T-helper 1 cell treated with Interleukin-12 subunit alpha and Interleukin-12 subunit beta and Interleukin-4 antibody, amounts not matched to agents 30 μg/mL and 1 μg/mL, for 36 hours (primary cell): Measurements from ENCODE around the gene LRRC8A.
A peak's percentile ranks its signal among the peaks of the same experiment; 100 is the strongest.

Experiments
- H3K27ac Mint-ChIP-seq: one replicate; pipeline ENCODE4 v1.8.0; 2021; ENCODE audit warnings: mild to moderate bottlenecking, mixed read lengths
- H3K27me3 Mint-ChIP-seq: one replicate; pipeline ENCODE4 v1.8.0; 2021; ENCODE audit warnings: low read depth, mixed read lengths
- H3K36me3 Mint-ChIP-seq: one replicate; pipeline ENCODE4 v1.8.0; 2021; ENCODE audit warnings: low read depth, mixed read lengths
- H3K4me1 Mint-ChIP-seq: one replicate; pipeline ENCODE4 v1.8.0; 2021; ENCODE audit warnings: low read depth, mixed read lengths
- H3K4me3 Mint-ChIP-seq: one replicate; pipeline ENCODE4 v1.8.0; 2021; ENCODE audit warnings: mild to moderate bottlenecking, moderate library complexity, mixed read lengths
- H3K9me3 Mint-ChIP-seq: one replicate; pipeline ENCODE4 v1.8.0; 2021; ENCODE audit warnings: mixed read lengths

The LRRC8A gene

DNA sequence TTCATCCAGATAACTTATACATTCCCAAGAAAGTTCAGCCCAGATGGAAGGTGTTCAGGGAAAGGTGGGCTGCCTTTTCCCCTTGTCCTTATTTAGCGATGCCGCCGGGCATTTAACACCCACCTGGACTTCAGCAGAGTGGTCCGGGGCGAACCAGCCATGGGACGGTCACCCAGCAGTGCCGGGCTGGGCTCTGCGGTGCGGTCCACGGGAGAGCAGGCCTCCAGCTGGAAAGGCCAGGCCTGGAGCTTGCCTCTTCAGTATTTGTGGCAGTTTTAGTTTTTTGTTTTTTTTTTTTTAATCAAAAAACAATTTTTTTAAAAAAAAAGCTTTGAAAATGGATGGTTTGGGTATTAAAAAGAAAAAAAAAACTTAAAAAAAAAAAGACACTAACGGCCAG, 34.8 kb downstream of the LRRC8A start:
- peaks cover 36% of the 10 kb centered on the region for H3K36me3 Mint-ChIP-seq
- peaks cover 21% of the 10 kb centered on the region for H3K4me1 Mint-ChIP-seq
- no peak overlapping the region for H3K27ac Mint-ChIP-seq
- no peaks in the 10 kb centered on the region for H3K27me3 Mint-ChIP-seq
- no peaks in the 10 kb centered on the region for H3K9me3 Mint-ChIP-seq
- no peak overlapping the region for H3K4me3 Mint-ChIP-seq

DNA sequence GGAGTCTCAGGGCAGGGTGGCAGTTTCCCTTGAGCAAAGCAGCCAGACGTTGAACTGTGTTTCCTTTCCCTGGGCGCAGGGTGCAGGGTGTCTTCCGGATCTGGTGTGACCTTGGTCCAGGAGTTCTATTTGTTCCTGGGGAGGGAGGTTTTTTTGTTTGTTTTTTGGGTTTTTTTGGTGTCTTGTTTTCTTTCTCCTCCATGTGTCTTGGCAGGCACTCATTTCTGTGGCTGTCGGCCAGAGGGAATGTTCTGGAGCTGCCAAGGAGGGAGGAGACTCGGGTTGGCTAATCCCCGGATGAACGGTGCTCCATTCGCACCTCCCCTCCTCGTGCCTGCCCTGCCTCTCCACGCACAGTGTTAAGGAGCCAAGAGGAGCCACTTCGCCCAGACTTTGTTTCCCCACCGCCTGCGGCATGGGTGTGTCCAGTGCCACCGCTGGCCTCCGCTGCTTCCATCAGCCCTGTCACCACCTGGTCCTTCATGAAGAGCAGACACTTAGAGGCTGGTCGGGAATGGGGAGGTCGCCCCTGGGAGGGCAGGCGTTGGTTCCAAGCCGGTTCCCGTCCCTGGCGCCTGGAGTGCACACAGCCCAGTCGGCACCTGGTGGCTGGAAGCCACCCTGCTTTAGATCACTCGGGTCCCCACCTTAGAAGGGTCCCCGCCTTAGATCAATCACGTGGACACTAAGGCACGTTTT, 35.4 kb downstream of the LRRC8A start:
- no peak overlapping the region for H3K27ac Mint-ChIP-seq
- H3K9me3 Mint-ChIP-seq, result no peaks in the 10 kb centered on the region
- peaks cover 34% of the 10 kb centered on the region for H3K36me3 Mint-ChIP-seq
- H3K27me3 Mint-ChIP-seq, result no peaks in the 10 kb centered on the region
- peaks cover 16% of the 10 kb centered on the region for H3K4me1 Mint-ChIP-seq
- H3K4me3 Mint-ChIP-seq, result no peak overlapping the region

DNA sequence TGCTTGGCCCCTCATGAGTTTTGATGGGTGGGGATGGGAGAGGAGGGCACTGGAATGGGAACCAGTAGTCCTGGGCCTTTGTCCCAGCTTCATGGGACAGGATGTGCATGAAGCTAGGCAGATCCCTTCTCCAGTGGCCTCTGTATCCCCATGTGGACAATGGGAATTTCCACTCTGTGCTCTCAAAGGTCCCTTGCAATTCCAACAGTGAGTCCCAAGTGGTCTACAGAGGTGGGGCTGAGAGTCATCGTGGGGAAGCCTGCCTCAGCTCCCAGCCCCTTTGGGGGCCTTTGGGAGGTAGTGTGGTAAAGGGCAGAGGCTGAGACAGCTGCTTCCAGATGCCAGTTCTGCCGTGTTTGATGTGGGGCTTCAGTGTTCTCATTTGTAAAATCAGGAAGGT, 37.0 kb downstream of the LRRC8A start:
- Mint-ChIP-seq H3K4me3 (no peak overlapping the region), H3K27me3 (no peaks in the 10 kb centered on the region), H3K4me1 (peaks cover 7% of the 10 kb centered on the region), H3K9me3 (no peaks in the 10 kb centered on the region), H3K36me3 (peaks cover 25% of the 10 kb centered on the region), H3K27ac (peak overlapping the region; percentile 26)

DNA sequence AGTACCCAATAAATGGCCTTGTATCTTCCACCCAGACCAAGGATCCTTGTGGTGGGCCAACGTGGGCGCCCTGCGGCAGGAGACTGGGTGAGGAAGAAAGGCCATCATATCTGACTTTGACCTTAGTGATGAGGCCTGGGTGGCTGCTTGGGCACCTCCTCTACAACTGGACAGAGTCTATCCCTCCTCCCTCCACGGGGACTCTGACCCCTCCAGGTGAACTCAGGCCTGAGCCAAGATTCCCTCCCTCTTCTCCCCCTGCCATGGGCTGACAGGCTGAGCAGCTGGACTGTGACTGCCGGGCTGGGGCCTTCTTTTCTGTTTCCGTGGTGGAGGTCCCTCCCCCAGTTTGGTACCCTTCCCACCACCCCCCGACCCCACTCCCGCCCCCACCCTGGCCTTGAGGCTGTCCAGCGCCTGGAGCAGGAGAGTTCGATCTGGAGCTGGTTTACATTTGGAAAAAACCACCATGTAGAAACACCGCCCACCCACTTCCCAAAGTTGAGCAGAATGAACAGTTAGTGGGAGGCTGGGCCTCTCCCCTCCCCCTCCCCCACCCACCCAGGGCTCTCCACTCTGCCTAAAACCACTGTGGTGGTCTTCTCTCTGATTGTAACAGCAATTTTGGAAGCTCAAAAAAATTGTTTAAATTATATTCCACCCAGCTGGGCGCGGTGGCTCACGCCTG, 37.6 kb downstream of the LRRC8A start:
- Mint-ChIP-seq H3K4me1 (peaks cover 7% of the 10 kb centered on the region), H3K4me3 (no peak overlapping the region), H3K36me3 (peaks cover 23% of the 10 kb centered on the region)

DNA sequence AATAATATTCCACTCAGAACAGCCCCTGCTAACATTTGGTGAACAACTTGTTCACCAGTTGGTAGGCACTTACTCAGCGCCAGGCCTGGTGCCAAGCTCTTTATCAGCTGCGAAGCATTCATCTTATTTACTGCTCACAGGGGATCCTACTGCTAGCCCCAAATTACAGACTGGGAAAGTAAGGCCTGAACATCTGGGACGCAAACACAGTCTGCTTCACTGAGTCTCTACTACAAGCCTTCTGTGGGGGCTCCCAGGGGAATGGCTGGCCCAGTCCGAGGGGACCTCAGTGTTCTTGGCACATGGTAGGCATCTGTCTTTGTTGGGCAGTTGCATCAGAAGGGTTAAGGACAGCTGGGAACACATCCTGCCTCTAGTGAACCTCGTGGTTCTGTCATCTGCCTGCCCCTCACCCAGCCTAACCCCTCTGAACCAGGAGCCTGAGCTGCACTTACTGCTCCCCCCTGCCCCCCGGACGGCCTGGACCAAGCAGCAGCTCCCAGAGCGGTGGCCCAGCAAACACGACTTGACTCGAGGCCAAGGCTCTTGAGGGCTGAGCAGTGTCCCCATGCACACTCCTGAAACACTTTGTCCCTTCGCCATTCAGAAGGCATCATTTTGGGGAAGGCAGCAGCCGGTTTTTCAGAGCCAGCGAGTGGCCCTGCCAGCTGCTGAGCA, 38.6 kb downstream of the LRRC8A start, which contains the start of gene PHYHD1:
Gene PHYHD1 (plus strand): TSS at position 602 of the 678 bp plus-strand sequence. CDS start 1,342 bp downstream, outside the sequence.
- Mint-ChIP-seq H3K27ac (no peak within 1 kb of the TSS), H3K9me3 (no peaks in the 10 kb centered on the region), H3K4me3 (no peak within 1 kb of the TSS), H3K4me1 (peaks cover 7% of the 10 kb centered on the region), H3K36me3 (peaks cover 22% of the 10 kb centered on the region), H3K27me3 (no peaks in the 10 kb centered on the region)

More for the DNA sequence above, 37.6 kb downstream of the LRRC8A start:
- no peaks in the 10 kb centered on the region for H3K9me3 Mint-ChIP-seq
- H3K27me3 Mint-ChIP-seq, result no peaks in the 10 kb centered on the region
- no peak overlapping the region for H3K27ac Mint-ChIP-seq

DNA sequence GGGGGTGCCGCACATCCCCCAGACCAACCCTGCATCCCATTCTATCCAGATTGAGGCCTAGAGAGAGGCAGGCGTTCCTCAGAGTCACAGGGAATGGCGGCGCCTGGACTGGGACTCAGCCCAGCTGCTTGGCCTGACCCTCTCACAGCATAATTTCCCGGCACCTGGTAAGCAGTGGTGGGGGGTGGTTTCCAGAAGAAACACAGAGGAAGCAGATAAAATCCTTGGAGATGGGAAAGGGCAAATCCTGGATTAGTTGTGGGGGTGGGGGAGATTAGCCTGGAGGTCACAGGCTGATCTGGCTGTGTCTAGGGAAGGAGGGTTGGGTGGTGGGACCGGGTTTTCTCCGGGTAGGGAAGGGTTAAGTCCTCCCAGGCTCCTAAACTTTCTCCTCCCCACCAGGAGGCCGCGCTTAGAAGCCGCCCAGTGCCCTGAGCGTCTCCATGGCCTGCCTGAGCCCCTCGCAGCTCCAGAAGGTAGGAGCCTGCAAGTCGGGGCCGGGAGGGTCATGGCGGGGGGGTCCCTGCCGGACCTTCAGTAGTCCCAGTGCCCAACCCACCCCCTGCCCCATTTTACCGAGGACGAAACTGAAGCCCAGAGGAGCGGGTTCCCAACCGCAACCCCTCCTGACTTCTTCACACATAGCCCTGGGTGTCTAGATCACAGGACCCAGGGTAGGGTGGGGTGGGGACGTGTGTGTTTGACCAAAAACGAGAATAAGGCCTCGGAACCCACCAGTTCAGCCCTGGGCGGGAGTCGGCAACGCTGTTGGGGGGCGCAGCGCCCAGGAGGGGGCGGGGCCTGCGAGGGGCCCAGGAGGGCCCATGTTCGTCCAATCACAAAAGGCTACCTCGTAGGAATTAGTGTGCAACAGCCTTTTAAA, 40.2 kb downstream of the LRRC8A start:
- H3K27ac Mint-ChIP-seq, result no peak overlapping the region
- no peaks in the 10 kb centered on the region for H3K9me3 Mint-ChIP-seq
- H3K4me3 Mint-ChIP-seq, result no peak overlapping the region
- H3K36me3 Mint-ChIP-seq, result peaks cover 14% of the 10 kb centered on the region
- peaks cover 15% of the 10 kb centered on the region for H3K4me1 Mint-ChIP-seq
- H3K27me3 Mint-ChIP-seq, result no peaks in the 10 kb centered on the region

DNA sequence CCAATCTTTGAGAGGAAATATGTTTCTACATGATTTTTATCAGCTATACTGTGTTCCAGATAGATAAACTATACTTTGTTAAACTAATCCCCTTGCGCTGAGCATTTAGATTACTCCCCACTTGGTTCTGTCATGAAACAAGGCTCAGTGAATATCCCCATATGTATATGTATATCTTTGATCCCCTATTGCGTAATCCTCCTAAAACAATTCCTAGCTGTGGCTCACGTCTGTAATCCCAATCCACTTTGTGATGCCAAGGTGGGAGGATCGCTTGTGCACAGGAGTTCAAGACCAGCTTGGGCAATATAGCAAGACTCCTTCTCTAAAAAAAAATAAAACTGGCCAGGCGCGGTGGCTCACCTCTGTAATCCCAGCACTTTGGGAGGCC, 41.6 kb downstream of the LRRC8A start:
- no peaks in the 10 kb centered on the region for H3K27me3 Mint-ChIP-seq
- no peaks in the 10 kb centered on the region for H3K9me3 Mint-ChIP-seq
- H3K36me3 Mint-ChIP-seq, result peaks cover 4% of the 10 kb centered on the region
- no peak overlapping the region for H3K4me3 Mint-ChIP-seq
- no peak overlapping the region for H3K27ac Mint-ChIP-seq
- H3K4me1 Mint-ChIP-seq, result peaks cover 20% of the 10 kb centered on the region

DNA sequence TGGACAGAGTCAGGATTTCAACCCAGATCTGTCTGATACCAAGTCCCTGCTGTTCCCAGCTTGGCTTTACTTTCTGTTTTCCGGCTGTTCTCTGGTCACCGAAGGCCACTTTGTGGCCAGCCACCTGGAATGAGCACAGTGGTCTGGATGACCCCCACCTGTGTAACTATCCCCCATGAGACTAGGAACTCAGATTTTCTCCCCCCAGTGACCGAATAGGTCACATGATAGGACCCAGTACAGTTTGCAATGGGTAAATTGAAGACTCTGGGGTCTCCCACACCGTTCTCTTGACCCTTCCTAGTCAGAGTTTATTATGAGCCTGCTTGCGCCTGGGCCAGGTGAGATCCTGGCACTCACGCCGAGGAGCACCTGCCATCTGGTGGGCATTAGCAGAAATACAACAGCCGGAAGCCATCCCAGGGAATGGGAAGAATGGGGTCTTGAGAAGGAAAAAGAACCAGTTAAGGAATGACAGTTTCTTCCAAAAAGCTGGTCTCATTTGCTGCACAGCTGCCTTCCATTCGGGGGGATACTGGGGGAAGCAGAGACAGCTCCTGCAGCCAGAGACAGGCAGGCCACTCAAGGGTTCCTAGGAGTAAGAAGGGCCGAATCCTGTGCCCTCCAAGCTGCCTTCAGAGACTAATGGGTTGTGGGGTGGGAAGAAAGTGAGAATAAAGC, 45.9 kb downstream of the LRRC8A start:
- Mint-ChIP-seq H3K27me3 (no peaks in the 10 kb centered on the region), H3K4me1 (peaks cover 17% of the 10 kb centered on the region), H3K9me3 (no peaks in the 10 kb centered on the region), H3K27ac (peak overlapping the region; percentile 34), H3K4me3 (no peak overlapping the region), H3K36me3 (no peaks in the 10 kb centered on the region)

DNA sequence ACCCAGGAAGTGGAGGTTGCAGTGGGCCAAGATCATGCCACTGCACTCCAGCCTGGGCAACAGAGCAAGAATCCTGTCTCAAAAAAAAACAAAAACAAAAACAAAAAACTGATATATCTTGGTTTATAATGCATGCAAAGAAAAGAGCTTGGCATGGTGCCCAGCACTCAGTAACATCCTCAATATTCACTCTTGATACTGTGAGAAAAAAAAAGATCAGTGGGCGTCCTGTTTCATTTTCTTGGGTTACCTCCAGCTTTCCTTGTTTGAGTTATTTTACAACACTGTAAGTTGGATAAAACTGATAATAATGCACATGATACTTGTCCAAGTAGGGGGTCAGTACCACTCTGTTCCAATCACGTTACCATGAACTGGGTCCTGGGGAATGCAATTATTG, 46.7 kb downstream of the LRRC8A start:
- no peak overlapping the region for H3K4me3 Mint-ChIP-seq
- no peaks in the 10 kb centered on the region for H3K36me3 Mint-ChIP-seq
- H3K27ac Mint-ChIP-seq, result no peak overlapping the region
- no peaks in the 10 kb centered on the region for H3K27me3 Mint-ChIP-seq
- no peaks in the 10 kb centered on the region for H3K9me3 Mint-ChIP-seq
- peaks cover 17% of the 10 kb centered on the region for H3K4me1 Mint-ChIP-seq

DNA sequence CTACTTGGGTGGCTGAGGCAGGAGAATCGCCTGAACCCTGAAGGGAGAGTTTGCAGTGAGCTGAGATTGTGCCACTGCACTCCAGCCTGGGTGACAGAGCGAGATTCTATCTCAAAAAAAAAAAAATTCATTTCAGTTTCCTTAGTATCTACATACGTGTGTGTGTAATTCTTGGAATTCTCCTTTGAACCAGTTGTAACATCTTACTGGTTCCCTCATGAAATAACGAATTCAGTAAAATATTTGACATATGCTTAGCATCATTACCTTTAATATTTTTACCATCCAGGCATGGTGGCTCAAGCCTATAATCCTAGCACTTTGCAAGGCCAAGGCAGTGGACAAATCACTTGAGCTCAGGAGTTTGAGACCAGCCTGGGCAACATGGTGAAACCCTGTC, 47.6 kb downstream of the LRRC8A start:
- Mint-ChIP-seq H3K27ac (no peak overlapping the region), H3K36me3 (no peaks in the 10 kb centered on the region), H3K4me3 (no peak overlapping the region), H3K4me1 (peaks cover 17% of the 10 kb centered on the region), H3K27me3 (no peaks in the 10 kb centered on the region), H3K9me3 (no peaks in the 10 kb centered on the region)

DNA sequence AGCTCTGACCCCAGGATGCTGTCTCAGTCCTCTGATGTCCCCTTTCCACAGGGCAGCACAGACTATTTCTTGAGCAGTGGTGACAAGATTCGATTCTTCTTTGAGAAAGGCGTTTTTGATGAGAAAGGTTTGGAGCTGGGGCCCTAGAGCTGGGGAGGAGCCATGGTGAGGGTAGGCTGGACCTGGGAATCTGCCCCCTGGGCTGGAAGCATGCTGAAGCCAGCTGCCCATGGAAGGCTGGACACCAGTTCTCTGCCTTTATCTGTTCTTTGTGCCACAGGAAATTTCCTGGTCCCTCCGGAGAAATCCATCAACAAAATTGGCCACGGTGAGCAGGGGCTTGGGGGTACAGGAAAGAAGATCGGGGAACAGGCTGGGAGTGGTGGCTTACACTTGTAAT, 51.8 kb downstream of the LRRC8A start:
- H3K27ac Mint-ChIP-seq, result no peak overlapping the region
- H3K4me3 Mint-ChIP-seq, result no peak overlapping the region
- H3K27me3 Mint-ChIP-seq, result no peaks in the 10 kb centered on the region
- H3K36me3 Mint-ChIP-seq, result no peaks in the 10 kb centered on the region
- no peaks in the 10 kb centered on the region for H3K4me1 Mint-ChIP-seq
- no peaks in the 10 kb centered on the region for H3K9me3 Mint-ChIP-seq

DNA sequence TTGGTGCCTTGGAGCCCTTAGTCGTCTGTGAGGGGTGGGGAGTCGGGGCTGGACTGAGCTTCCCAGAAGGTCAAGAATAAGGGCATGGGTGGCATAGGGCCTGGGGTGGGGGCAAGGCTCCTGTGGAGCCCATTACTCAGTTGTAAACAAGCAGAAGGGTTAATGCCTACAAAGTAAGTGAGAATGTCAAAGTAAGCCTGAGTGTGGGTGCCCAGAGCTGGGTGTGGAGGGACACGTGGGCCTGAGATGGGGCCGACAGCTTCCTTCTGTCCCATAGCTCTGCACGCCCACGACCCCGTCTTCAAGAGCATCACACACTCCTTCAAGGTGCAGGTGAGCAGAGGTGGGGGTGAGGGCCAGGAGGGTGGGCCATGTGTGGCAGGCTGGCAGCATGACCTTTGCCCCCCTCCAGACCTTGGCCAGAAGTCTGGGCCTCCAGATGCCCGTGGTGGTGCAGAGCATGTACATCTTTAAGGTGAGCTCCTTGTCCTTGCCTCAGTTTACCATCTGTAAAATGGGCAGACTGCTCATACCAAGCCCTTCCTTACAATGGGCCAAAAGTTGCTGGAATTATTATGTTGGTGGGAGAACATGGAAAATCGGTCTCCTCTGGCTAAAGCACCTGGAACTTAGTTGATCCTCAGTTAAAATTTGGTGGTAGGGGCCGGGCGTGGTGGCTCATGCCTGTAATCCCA, 54.4 kb downstream of the LRRC8A start:
- H3K4me3 Mint-ChIP-seq, result no peak overlapping the region
- no peaks in the 10 kb centered on the region for H3K27me3 Mint-ChIP-seq
- H3K9me3 Mint-ChIP-seq, result no peaks in the 10 kb centered on the region
- H3K4me1 Mint-ChIP-seq, result no peaks in the 10 kb centered on the region
- no peak overlapping the region for H3K27ac Mint-ChIP-seq
- no peaks in the 10 kb centered on the region for H3K36me3 Mint-ChIP-seq

DNA sequence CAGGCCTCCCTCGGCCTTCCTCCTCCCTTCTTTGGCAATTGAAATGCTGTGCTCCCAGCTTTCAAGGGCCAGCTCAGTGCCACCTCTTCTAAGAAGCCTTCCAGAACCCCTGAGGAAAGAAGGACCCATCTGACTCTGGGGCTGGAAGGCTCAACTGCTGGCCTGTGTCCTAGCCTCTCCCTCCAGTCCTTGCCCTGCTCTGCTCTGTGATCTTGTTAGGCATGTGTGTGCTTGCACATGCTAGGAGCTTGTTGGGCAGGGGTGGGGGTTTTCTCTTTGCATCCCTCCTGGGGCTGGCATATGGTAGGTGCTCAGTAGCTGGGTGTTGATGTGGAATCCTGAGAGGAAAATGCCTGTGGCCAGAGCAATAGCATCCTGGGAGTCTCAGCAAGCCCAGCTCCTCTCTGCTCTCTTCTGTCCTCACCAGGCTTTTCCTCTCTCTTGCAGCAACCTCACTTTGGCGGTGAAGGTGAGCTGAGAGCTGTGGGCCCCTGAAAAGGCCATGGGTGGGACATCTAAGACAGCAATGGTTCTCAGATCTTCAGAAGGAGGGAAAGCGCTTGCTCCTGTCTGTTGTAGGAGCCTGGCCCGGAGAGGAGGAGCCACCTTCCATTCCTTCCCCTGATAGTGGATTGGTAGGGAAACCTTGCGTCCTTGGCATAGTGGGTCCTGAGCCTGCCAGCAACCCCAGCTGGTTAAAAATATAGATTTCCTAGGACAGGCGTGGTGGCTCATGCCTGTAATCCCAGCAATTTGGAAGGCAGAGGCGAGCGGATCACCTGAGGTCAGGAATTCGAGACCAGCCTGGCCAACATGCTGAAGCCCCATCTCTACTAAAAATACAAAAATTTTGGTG, 55.6 kb downstream of the LRRC8A start:
- no peaks in the 10 kb centered on the region for H3K36me3 Mint-ChIP-seq
- no peaks in the 10 kb centered on the region for H3K4me1 Mint-ChIP-seq
- H3K27ac Mint-ChIP-seq, result no peak overlapping the region
- H3K4me3 Mint-ChIP-seq, result no peak overlapping the region
- H3K27me3 Mint-ChIP-seq, result no peaks in the 10 kb centered on the region
- no peaks in the 10 kb centered on the region for H3K9me3 Mint-ChIP-seq
